Measurements from ENCODE around the gene SRSF7. TPM values are rescaled to one million over a fixed set of nuclear protein-coding genes. Genes with fewer than 3 reads are reported as not detected.
A peak's percentile ranks its signal among the peaks of the same experiment; 100 is the strongest.

The SRSF7 gene
- total RNA-seq, 1 donor from 2014 or later, result 248 TPM

GRCh38 chr2:38778687-38779082, 27.5 kb upstream of the SRSF7 start:
- Mint-ChIP-seq H3K9me3 (no peaks in the 10 kb centered on the region), H3K27ac (peak overlapping the region; percentile 87), H3K36me3 (peaks cover 8% of the 10 kb centered on the region), H3K27me3 (peaks cover 21% of the 10 kb centered on the region), H3K4me3 (peak overlapping the region; percentile 95), H3K4me1 (ENCODE audit: unreplicated experiment) (peaks cover 4% of the 10 kb centered on the region)
- no peak for TF ChIP-seq CTCF (conservative IDR thresholded peaks at IDR 0.05)
- no peak for DNase-seq (ENCODE audit: extremely low spot score, unreplicated experiment)

- peak overlapping the region; percentile 49 for H3K27ac Mint-ChIP-seq
- no peaks in the 10 kb centered on the region for H3K9me3 Mint-ChIP-seq
- H3K4me3 Mint-ChIP-seq, result peak overlapping the region; percentile 82
- H3K4me1 Mint-ChIP-seq (ENCODE audit: unreplicated experiment), result peaks cover 4% of the 10 kb centered on the region
- peaks cover 21% of the 10 kb centered on the region for H3K27me3 Mint-ChIP-seq
- DNase-seq (ENCODE audit: extremely low spot score, unreplicated experiment), result no peak
- peaks cover 3% of the 10 kb centered on the region for H3K36me3 Mint-ChIP-seq
- no peak for TF ChIP-seq CTCF (conservative IDR thresholded peaks at IDR 0.05)
Measured at GRCh38 chr2:38776531-38776930, 25.4 kb upstream of the SRSF7 start.

GRCh38 chr2:38775921-38776225, 24.7 kb upstream of the SRSF7 start:
- peaks cover under 1% of the 10 kb centered on the region for H3K9me3 Mint-ChIP-seq
- H3K4me3 Mint-ChIP-seq, result peak overlapping the region; percentile 82
- H3K36me3 Mint-ChIP-seq, result no peaks in the 10 kb centered on the region
- H3K27me3 Mint-ChIP-seq, result peaks cover 21% of the 10 kb centered on the region
- TF ChIP-seq CTCF (conservative IDR thresholded peaks at IDR 0.05), result no peak
- DNase-seq (ENCODE audit: extremely low spot score, unreplicated experiment), result no peak
- H3K27ac Mint-ChIP-seq, result no peak overlapping the region
- H3K4me1 Mint-ChIP-seq (ENCODE audit: unreplicated experiment), result peaks cover 4% of the 10 kb centered on the region

- H3K36me3 Mint-ChIP-seq, result no peaks in the 10 kb centered on the region
- peaks cover 4% of the 10 kb centered on the region for H3K4me1 Mint-ChIP-seq (ENCODE audit: unreplicated experiment)
- TF ChIP-seq CTCF (conservative IDR thresholded peaks at IDR 0.05), result no peak
- DNase-seq (ENCODE audit: extremely low spot score, unreplicated experiment), result no peak
- H3K27me3 Mint-ChIP-seq, result peaks cover 21% of the 10 kb centered on the region
- H3K9me3 Mint-ChIP-seq, result peaks cover 3% of the 10 kb centered on the region
- peak overlapping the region; percentile 48 for H3K4me3 Mint-ChIP-seq
- no peak overlapping the region for H3K27ac Mint-ChIP-seq
Measured at GRCh38 chr2:38775097-38775920, 24.1 kb upstream of the SRSF7 start.

- Mint-ChIP-seq H3K27ac (no peak overlapping the region), H3K36me3 (no peaks in the 10 kb centered on the region), H3K27me3 (peaks cover 21% of the 10 kb centered on the region), H3K4me3 (no peak overlapping the region), H3K9me3 (peaks cover 3% of the 10 kb centered on the region), H3K4me1 (ENCODE audit: unreplicated experiment) (no peaks in the 10 kb centered on the region)
- DNase-seq (ENCODE audit: extremely low spot score, unreplicated experiment), result no peak
- no peak for TF ChIP-seq CTCF (conservative IDR thresholded peaks at IDR 0.05)
Measured at GRCh38 chr2:38771632-38772031, 20.5 kb upstream of the SRSF7 start.

Data from type B pancreatic cell (in vitro differentiated cells).